ENCODE results near the gene LARGE1. TPM values are rescaled to one million over a fixed set of nuclear protein-coding genes. Genes with fewer than 3 reads are reported as not detected.

LARGE1 gene
- total and polyA plus RNA-seq, 2 of the 13 experiments (the other 11 are each of a cell fraction or from before 2014, with no cell fraction given), result 8.4 to 11.0 TPM

- intact Hi-C loops (cut with micrococcal nuclease; ENCODE audit: unreplicated experiment) (no loop called here), in situ Hi-C loops (cut with HindIII; ENCODE audit: extremely low pct_ligation_motif_present, low pct_unique_long_range_greater_than_20kb) (no loop called here)
- ChIA-PET POLR2A (no interaction called here), CTCF (ENCODE audit: low intra/inter-chr PET ratio, low total read pairs) (no interaction called here)
- 98% methylated on average over 5 of the region's 5 CpGs for WGBS (ENCODE audit: low lambda C conversion rate)
- Histone ChIP-seq H3K36me3 (replicated peaks in 1 of 2; ENCODE audit: control insufficient read depth in 1 of 2, insufficient read depth in 2 of 2, low read length in 2 of 2) (peaks cover 0 to 2% of the 10 kb centered on the region in 2 experiments; a peak in 2 of 5 replicates), H3K9me3 (ENCODE audit: low read length) (no peaks in the 10 kb centered on the region), H2AFZ (ENCODE audit: low read length) (no peak overlapping the region), H4K20me1 (ENCODE audit: insufficient read depth, low read length) (no peaks in the 10 kb centered on the region), H3K4me3 (replicated peaks in 1 of 3; ENCODE audit: insufficient read depth in 1 of 3, low read depth in 2 of 3, low read length in 3 of 3) (no peak overlapping the region), H3K79me2 (ENCODE audit: insufficient read depth, low read length) (no peaks in the 10 kb centered on the region), H3K27ac (ENCODE audit: extremely low read length, insufficient read depth, low read length) (no peak overlapping the region), H3K4me1 (ENCODE audit: insufficient read depth, low read length) (peaks cover 48% of the 10 kb centered on the region), H3K9ac (ENCODE audit: insufficient read depth, low read depth, low read length) (no peak overlapping the region), H3K4me2 (ENCODE audit: low read depth, low read length) (no peak overlapping the region), H3K27me3 (ENCODE audit: control insufficient read depth in 1 of 2, insufficient read depth in 2 of 2, low read length in 2 of 2) (no peaks in the 10 kb centered on the region)
- no peak for FAIRE-seq
- ATAC-seq, result no peak
- no peak for DNase-seq (ENCODE audit: low spot score)
- TF ChIP-seq ZNF570 (CRISPR knock-in tag; IDR thresholded peaks at IDR 0.05; ENCODE audit: borderline replicate concordance) (no peak), ZNF281 (CRISPR knock-in tag; IDR thresholded peaks at IDR 0.05; ENCODE audit: borderline replicate concordance) (no peak), DNMT1 (CRISPR knock-in tag; IDR thresholded peaks at IDR 0.05) (no peak), SMYD3 (CRISPR knock-in tag; IDR thresholded peaks at IDR 0.05) (no peak), ZNF724P (CRISPR knock-in tag; IDR thresholded peaks at IDR 0.05; ENCODE audit: borderline replicate concordance) (no peak), ZNF17 (CRISPR knock-in tag; IDR thresholded peaks at IDR 0.05) (no peak), ZNF550 (CRISPR knock-in tag; IDR thresholded peaks at IDR 0.05; ENCODE audit: borderline replicate concordance) (no peak), ATF3 (CRISPR knock-in tag; IDR thresholded peaks at IDR 0.05) (no peak), ZNF768 (CRISPR knock-in tag; IDR thresholded peaks at IDR 0.05) (no peak), ZNF234 (CRISPR knock-in tag; conservative IDR thresholded peaks at IDR 0.05) (no peak), POLR2AphosphoS5 (IDR thresholded peaks at IDR 0.05; ENCODE audit: low read depth, low read length) (no peak), CAMTA2 (CRISPR knock-in tag; IDR thresholded peaks at IDR 0.05; ENCODE audit: borderline replicate concordance) (no peak), KLF9 (CRISPR knock-in tag; IDR thresholded peaks at IDR 0.05; ENCODE audit: low read depth) (no peak), HNF1B (CRISPR knock-in tag; IDR thresholded peaks at IDR 0.05) (no peak), TCF12 (IDR thresholded peaks at IDR 0.05) (no peak), TCF12 (CRISPR knock-in tag; IDR thresholded peaks at IDR 0.05) (no peak)
- BruUV-seq (replicated peaks), result no TSS peak
Measured at GRCh38 chr22:33401291-33401690, 519.0 kb downstream of the LARGE1 start.
